Esophagus squamous epithelium (tissue), 4 donors: Measurements from ENCODE around the gene SH3BP5.

Source experiments
- POLR2A ChIP-seq, 4 donors: fragments of 450-650 bp; IDR thresholded peaks; one replicate each; pipeline ENCODE4 v1.6.1; 2017; ENCODE audit warnings: antibody characterized with exemption in 4 of 4, mild to moderate bottlenecking in 4 of 4, moderate library complexity in 3 of 4
- TF ChIP-seq, protein P1 (sequence below), 6 experiments: fragments of 450-650 bp in 4 of 6; fragments of 200-600 bp in 2 of 6; sonication (generic) in 2 of 6; IDR thresholded peaks; one replicate each; pipeline ENCODE4 v1.5.1; 2016 to 2019; ENCODE audit warnings: antibody characterized with exemption in 6 of 6, mild to moderate bottlenecking in 4 of 6, moderate library complexity in 4 of 6

DNA sequence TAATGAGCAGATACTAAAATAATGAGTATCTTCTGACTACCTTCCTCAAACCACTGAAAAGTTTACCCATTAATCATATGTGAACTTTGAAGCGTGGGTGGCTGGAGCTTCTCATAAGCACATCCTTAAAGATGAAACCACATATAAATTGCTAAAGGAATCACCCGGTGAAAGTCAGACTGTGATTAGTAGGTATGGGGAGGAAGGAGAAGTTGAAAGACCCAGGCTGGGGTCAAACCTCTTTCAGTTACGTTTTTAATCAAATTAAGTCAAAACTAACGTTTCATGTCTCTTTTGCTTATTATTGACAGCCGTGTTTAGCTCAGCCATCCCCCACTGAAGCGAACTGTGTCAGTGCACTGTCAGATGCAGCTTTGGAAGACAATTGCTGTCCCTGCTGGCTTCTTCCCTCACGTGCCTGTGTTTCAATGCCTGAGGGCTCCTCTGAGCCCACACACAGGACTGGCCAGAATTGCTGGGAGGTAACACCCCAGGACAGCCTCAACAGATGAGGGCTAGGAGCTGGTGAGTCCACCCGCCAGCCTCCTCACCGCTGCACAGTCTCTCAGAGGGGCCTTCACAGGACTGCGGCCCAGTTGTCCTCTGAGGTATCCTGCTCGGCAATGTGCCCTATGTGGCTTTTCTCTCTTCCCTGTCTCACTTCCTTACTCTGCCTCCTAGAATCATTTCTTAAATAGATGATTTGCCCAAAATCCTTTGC is 29.3 kb upstream of the SH3BP5 start:
- TF ChIP-seq, protein P1, sequence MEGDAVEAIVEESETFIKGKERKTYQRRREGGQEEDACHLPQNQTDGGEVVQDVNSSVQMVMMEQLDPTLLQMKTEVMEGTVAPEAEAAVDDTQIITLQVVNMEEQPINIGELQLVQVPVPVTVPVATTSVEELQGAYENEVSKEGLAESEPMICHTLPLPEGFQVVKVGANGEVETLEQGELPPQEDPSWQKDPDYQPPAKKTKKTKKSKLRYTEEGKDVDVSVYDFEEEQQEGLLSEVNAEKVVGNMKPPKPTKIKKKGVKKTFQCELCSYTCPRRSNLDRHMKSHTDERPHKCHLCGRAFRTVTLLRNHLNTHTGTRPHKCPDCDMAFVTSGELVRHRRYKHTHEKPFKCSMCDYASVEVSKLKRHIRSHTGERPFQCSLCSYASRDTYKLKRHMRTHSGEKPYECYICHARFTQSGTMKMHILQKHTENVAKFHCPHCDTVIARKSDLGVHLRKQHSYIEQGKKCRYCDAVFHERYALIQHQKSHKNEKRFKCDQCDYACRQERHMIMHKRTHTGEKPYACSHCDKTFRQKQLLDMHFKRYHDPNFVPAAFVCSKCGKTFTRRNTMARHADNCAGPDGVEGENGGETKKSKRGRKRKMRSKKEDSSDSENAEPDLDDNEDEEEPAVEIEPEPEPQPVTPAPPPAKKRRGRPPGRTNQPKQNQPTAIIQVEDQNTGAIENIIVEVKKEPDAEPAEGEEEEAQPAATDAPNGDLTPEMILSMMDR (IDR thresholded peaks at IDR 0.05): no peak
- no peak for TF ChIP-seq POLR2A (IDR thresholded peaks at IDR 0.05)
